Fibroblast of pulmonary artery (primary cell): ENCODE data around the gene DNAJC21.

ENCODE experiments used
- DNase-seq: peaks from one replicate; pipeline ENCODE4 v3.0.0-alpha.2; 2010; ENCODE audit warnings: low read depth
- H3K4me3 ChIP-seq: replicated peaks from 2 replicates; pipeline ENCODE4 v1.5.1; 2011; ENCODE audit warnings: low read depth, mild to moderate bottlenecking, control low read depth, low read length, moderate library complexity
- TF ChIP-seq, protein P1 (sequence below): IDR thresholded peaks from 2 replicates; pipeline ENCODE4 v1.5.1; 2011; ENCODE audit warnings: mild to moderate bottlenecking, control low read depth, low read length, inconsistent platforms; ENCODE audit errors: missing control alignments

Gene DNAJC21

DNA sequence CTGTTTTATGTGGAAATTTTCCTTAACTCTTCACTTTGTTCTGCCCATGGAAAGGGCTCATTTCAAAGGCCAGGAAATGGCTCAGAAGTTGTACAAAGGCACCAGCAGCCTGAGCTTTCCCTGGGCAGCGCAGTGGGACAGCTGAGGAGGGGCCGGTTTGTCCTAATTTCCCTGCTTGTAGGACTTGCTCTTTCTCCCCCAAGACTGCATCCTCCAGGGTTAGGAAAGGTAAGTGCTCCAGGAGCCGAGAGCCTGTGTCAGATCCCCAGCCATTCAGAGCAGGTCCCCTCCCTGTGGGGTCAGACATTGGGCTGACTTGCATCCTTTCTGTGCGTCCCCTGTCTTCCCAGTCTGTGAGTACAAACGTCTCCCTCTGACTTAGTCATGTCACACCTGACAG lies 74.8 kb downstream of the DNAJC21 start:
- no peak overlapping the region for H3K4me3 ChIP-seq
- TF ChIP-seq, protein P1, sequence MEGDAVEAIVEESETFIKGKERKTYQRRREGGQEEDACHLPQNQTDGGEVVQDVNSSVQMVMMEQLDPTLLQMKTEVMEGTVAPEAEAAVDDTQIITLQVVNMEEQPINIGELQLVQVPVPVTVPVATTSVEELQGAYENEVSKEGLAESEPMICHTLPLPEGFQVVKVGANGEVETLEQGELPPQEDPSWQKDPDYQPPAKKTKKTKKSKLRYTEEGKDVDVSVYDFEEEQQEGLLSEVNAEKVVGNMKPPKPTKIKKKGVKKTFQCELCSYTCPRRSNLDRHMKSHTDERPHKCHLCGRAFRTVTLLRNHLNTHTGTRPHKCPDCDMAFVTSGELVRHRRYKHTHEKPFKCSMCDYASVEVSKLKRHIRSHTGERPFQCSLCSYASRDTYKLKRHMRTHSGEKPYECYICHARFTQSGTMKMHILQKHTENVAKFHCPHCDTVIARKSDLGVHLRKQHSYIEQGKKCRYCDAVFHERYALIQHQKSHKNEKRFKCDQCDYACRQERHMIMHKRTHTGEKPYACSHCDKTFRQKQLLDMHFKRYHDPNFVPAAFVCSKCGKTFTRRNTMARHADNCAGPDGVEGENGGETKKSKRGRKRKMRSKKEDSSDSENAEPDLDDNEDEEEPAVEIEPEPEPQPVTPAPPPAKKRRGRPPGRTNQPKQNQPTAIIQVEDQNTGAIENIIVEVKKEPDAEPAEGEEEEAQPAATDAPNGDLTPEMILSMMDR = no peak

DNA sequence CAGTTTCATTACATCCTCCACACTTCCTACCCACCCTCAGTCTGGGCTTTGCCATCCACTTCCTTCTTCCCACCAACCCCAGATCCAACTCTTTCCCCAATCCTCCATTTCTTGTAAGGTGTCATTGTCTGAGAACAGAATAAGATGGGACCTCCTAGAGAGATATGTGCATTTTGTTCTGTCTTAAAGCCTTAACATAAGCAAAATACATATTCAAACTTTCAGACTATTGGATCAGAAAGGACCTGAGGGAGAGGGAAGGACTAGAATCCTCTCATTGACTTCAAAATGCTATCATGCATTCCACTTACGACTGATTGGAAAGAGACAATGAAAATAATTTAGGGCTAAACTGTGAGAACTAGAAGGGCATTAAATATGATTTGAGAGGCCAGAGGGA lies 75.4 kb downstream of the DNAJC21 start:
- no peak for DNase-seq
- no peak overlapping the region for H3K4me3 ChIP-seq
- TF ChIP-seq, protein P1 = no peak

More for the DNA sequence above, 74.8 kb downstream of the DNAJC21 start:
- no peak for DNase-seq
